GM12892 (cell line): ENCODE measurements around the gene SMAD1.
"Not testable (repeated sequence)": the region's sequence is repeated elsewhere in the genome, so short reads cannot be mapped to it uniquely, and the experiment has no call there.

Experiments
- DNase-seq: peaks from one replicate; pipeline ENCODE4 v3.0.0; 2011; ENCODE audit not compliant: insufficient read length
- FAIRE-seq: peaks from 2 replicates; lab custom pipeline; 2011; peaks lifted over from hg19 to GRCh38; lab: Jason Lieb, UNC
- POLR2A ChIP-seq: IDR thresholded peaks from 2 replicates; pipeline ENCODE4 v1.6.1; 2011; ENCODE audit warnings: low read depth, low read length, control low read depth
- POLR2AphosphoS5 ChIP-seq: IDR thresholded peaks from 2 replicates; pipeline ENCODE4 v1.6.1; 2011; ENCODE audit warnings: low read depth, low read length, control low read depth
- TAF1 ChIP-seq: IDR thresholded peaks from 2 replicates; pipeline ENCODE4 v1.6.1; 2011; ENCODE audit warnings: low read depth, mild to moderate bottlenecking, control low read depth, low read length, borderline replicate concordance

Gene SMAD1

GRCh38 chr4:145583191-145584055 lies 101.8 kb downstream of the SMAD1 start:
- FAIRE-seq (no peak), DNase-seq (no peak)
- TF ChIP-seq POLR2A (no peak), POLR2AphosphoS5 (no peak), TAF1 (no peak)

DNA sequence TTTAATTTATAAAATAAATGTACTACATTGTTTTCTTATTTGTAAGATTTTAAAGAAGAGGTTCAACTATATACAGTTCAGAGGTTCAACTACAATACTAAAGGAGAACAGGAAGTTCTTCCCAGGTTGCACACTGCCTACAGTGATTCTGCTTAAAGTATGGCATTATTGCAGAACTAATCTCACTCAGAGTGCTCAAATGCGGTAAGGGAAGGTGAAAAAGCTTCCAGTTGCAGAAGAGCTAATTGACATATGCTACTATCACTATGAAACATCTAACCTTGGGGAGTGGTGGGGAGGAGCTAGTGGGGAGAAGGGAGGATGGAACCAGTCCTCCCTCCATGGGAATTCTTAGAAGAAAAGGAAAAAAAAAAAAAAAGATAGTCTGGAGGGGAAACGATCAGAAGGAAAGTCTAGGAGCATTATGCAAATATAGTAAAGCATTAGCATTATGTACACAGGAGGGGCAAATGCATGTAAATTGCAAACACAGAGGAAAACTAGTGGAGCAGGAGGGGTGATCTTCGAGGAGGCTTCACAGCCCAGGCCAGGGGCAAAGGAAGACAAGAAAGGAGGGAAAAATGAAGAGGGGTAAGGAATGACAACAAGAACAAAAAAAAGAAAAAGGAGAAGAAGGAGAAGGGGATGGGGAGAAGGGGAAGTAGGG lies 105.6 kb downstream of the SMAD1 start:
- TF ChIP-seq POLR2A (no peak), POLR2AphosphoS5 (no peak), TAF1 (no peak)
- DNase-seq, result no peak
- peak; percentile 77 for FAIRE-seq

DNA sequence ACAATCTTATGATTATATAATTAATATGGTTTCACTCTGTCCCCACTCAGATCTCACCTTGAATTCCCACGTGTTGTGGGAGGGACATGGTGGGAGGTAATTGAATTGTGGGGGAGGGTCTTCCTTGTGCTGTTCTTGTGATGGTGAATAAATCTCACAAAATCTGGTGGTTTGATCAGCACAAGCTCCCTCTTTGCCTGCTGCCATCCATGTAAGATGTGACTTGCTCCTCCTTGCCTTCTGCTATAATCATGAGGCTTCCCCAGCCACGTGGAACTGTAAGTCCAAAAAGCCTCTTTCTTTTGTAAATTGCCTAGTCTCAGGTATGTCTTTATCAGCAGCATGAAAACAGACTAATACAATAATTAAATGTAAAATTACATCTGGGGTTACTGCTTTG lies 107.7 kb downstream of the SMAD1 start:
- DNase-seq, FAIRE-seq: not testable (repeated sequence)

GRCh38 chr4:145589916-145590702 lies 108.5 kb downstream of the SMAD1 start:
- FAIRE-seq (peak; percentile 40), DNase-seq (no peak)
- TF ChIP-seq TAF1 (no peak), POLR2AphosphoS5 (no peak), POLR2A (no peak)

- TF ChIP-seq POLR2A (no peak), TAF1 (no peak), POLR2AphosphoS5 (no peak)
- DNase-seq (no peak), FAIRE-seq (no peak)
These were observed 120.6 kb downstream of the SMAD1 start for GRCh38 chr4:145602129-145602760.

- TF ChIP-seq POLR2AphosphoS5, result no peak
- no peak for FAIRE-seq
- DNase-seq, result no peak
These were observed 124.3 kb downstream of the SMAD1 start for GRCh38 chr4:145605941-145606340.
